ENCODE data around the gene TIMM8B. TPM values are rescaled to one million over a fixed set of nuclear protein-coding genes. Genes with fewer than 3 reads are reported as not detected.
A peak's percentile ranks its signal among the peaks of the same experiment; 100 is the strongest.

TIMM8B gene
- polyA plus RNA-seq, 1 donor from 2014 or later = 121 TPM

DNA sequence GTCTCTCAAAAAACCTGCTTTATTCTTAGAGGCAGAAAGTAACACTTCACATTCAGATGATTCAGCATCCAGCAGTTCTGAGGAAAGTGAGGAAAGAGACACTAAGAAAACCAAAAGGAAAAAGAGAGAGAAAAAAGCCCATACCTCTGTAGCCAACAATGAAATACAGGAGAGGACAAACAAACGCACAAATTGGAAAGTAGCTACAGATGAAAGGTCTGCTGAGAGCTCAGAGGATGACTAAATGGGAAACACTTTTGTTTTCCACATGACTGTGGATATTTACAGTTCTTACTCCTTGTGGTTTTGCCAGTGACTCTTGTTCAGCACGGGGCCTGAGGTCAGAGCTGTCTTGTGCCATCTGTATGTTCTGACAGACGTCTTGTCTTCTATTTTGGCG is 3.8 kb downstream of the TIMM8B start (continued):
- no peak for TF ChIP-seq RAD21 (conservative IDR thresholded peaks at IDR 0.05)
- TF ChIP-seq SMC3 (conservative IDR thresholded peaks at IDR 0.05; ENCODE audit: poor library complexity) = no peak

DNA sequence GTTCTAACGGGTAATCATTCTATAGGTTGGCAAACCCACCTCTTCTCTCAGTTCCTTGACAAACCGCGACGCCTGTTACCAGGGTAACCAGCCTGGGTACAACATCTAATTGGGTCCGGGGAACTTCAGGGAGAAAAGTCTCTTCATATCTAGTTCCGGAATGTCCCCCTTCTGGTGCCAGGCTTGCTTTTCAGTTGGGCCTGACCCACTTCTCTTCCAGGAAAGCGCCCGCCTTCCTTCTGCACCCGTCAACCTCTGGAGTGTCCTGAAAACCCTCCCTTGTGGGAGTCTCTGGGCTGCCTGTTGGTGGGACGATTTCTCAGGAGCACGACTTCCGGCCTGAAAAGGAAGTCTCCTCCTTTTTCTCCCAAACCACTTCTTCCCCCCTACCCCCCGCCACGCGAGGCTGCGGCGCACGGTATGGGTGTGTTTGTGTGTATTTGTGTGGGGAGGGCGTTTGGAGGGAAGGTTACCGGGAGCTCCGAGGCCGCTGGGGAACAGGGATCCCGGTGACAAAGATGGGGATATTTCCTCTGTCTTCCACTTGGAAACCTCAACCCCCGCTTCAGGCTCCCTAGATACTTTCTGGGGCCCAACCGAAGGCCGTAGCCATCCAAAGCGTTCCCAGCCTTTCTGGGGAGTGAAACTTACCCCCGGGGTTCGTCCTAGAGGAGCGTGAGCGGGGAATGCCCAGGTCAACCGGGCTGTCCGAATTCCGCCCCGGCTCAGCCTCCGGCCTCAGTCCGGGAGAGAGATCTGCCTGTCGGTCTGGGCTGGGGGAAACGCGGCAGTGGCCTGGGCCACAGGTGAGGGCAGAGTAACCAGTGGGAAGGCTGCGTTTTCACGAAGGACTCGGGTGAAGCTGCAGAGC is 12.4 kb downstream of the TIMM8B start, which contains the start of the genes NKAPD1 and PIH1D2:
NKAPD1 (plus strand) TSS at position 359 of the 871 bp plus-strand sequence. CDS start 1,276 bp downstream, outside the sequence.
PIH1D2 (minus strand) TSS at position 77 of the 871 bp plus-strand sequence. CDS start 843 bp downstream, outside the sequence.
- no peaks in the 10 kb centered on the region for H3K9me2 ChIP-seq (ENCODE audit: insufficient read depth, low read length)

More for the DNA sequence above, 12.4 kb downstream of the TIMM8B start, which contains the start of the genes NKAPD1 and PIH1D2:
- H3K27me3 ChIP-seq (ENCODE audit: insufficient read depth, low read depth, low read length) = no peaks in the 10 kb centered on the region
- H3K9me3 ChIP-seq (ENCODE audit: low read length) = no peaks in the 10 kb centered on the region
- no peaks in the 10 kb centered on the region for H4K20me1 ChIP-seq (ENCODE audit: insufficient read depth)
- peaks cover 7% of the 10 kb centered on the region for H3K36me3 ChIP-seq (ENCODE audit: insufficient read depth, low read length)
- H3K9ac ChIP-seq (ENCODE audit: low read length) = peak within 1 kb of the TSS; percentile 85
- peak within 1 kb of the TSS; percentile 96 for H3K27ac ChIP-seq (ENCODE audit: low read length)
- peak within 1 kb of the TSS; percentile 67 for H2AFZ ChIP-seq (ENCODE audit: low read depth, low read length)
- peak within 1 kb of the TSS; percentile 99 for H3K4me2 ChIP-seq (ENCODE audit: low read length)
- peak within 1 kb of the TSS; percentile 93 for H3K4me3 ChIP-seq (ENCODE audit: low read length)
- H3F3A ChIP-seq (ENCODE audit: insufficient read depth, low read length, poor library complexity, severe bottlenecking) = no peaks in the 10 kb centered on the region
- peaks cover 21% of the 10 kb centered on the region for H3K79me2 ChIP-seq (replicated peaks; ENCODE audit: insufficient read depth, low read length)
- TF ChIP-seq, protein P1, sequence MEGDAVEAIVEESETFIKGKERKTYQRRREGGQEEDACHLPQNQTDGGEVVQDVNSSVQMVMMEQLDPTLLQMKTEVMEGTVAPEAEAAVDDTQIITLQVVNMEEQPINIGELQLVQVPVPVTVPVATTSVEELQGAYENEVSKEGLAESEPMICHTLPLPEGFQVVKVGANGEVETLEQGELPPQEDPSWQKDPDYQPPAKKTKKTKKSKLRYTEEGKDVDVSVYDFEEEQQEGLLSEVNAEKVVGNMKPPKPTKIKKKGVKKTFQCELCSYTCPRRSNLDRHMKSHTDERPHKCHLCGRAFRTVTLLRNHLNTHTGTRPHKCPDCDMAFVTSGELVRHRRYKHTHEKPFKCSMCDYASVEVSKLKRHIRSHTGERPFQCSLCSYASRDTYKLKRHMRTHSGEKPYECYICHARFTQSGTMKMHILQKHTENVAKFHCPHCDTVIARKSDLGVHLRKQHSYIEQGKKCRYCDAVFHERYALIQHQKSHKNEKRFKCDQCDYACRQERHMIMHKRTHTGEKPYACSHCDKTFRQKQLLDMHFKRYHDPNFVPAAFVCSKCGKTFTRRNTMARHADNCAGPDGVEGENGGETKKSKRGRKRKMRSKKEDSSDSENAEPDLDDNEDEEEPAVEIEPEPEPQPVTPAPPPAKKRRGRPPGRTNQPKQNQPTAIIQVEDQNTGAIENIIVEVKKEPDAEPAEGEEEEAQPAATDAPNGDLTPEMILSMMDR (IDR thresholded peaks at IDR 0.05; ENCODE audit: poor library complexity, severe bottlenecking) = peak; percentile 48
- TF ChIP-seq, protein P2, sequence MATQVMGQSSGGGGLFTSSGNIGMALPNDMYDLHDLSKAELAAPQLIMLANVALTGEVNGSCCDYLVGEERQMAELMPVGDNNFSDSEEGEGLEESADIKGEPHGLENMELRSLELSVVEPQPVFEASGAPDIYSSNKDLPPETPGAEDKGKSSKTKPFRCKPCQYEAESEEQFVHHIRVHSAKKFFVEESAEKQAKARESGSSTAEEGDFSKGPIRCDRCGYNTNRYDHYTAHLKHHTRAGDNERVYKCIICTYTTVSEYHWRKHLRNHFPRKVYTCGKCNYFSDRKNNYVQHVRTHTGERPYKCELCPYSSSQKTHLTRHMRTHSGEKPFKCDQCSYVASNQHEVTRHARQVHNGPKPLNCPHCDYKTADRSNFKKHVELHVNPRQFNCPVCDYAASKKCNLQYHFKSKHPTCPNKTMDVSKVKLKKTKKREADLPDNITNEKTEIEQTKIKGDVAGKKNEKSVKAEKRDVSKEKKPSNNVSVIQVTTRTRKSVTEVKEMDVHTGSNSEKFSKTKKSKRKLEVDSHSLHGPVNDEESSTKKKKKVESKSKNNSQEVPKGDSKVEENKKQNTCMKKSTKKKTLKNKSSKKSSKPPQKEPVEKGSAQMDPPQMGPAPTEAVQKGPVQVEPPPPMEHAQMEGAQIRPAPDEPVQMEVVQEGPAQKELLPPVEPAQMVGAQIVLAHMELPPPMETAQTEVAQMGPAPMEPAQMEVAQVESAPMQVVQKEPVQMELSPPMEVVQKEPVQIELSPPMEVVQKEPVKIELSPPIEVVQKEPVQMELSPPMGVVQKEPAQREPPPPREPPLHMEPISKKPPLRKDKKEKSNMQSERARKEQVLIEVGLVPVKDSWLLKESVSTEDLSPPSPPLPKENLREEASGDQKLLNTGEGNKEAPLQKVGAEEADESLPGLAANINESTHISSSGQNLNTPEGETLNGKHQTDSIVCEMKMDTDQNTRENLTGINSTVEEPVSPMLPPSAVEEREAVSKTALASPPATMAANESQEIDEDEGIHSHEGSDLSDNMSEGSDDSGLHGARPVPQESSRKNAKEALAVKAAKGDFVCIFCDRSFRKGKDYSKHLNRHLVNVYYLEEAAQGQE (IDR thresholded peaks at IDR 0.05; ENCODE audit: borderline replicate concordance) = peak; percentile 34
- TF ChIP-seq MXI1 (conservative IDR thresholded peaks at IDR 0.05; ENCODE audit: poor library complexity, severe bottlenecking) (peak; percentile 89), SMC3 (conservative IDR thresholded peaks at IDR 0.05; ENCODE audit: poor library complexity) (peak; percentile 26), EP300 (conservative IDR thresholded peaks at IDR 0.05; ENCODE audit: poor library complexity, severe bottlenecking) (peak; percentile 53), RAD21 (conservative IDR thresholded peaks at IDR 0.05) (no peak), TAF1 (IDR thresholded peaks at IDR 0.05; ENCODE audit: low read depth) (peak; percentile 67), EZH2 (IDR thresholded peaks at IDR 0.05; ENCODE audit: borderline replicate concordance, insufficient read depth, low read length, poor library complexity, severe bottlenecking) (no peak), POLR2AphosphoS5 (IDR thresholded peaks at IDR 0.05) (peak; percentile 57)
